Subcutaneous abdominal adipose tissue (tissue), 5 donors: ENCODE measurements around the gene LHFPL3.
"Not testable (repeated sequence)": the region's sequence is repeated elsewhere in the genome, so short reads cannot be mapped to it uniquely, and the experiment has no call there.

Experiments used
- H3K27ac ChIP-seq: one replicate; pipeline ENCODE4 v1.7.0; 2013; ENCODE audit warnings: low read depth, mild to moderate bottlenecking, inconsistent platforms, low read length, moderate library complexity
- H3K27me3 ChIP-seq, 5 donors: one replicate each; pipeline ENCODE4 v1.7.0; 2013; ENCODE audit warnings: low read length in 5 of 5, inconsistent platforms in 1 of 5; ENCODE audit not compliant: control insufficient read depth in 5 of 5, insufficient read depth in 4 of 5
- H3K36me3 ChIP-seq, 5 donors: one replicate each; pipeline ENCODE4 v1.7.0; 2013; ENCODE audit warnings: low read length in 5 of 5; ENCODE audit not compliant: control insufficient read depth in 5 of 5, insufficient read depth in 5 of 5
- H3K4me1 ChIP-seq, 5 donors: one replicate each; pipeline ENCODE4 v1.7.0; 2013; ENCODE audit warnings: low read length in 5 of 5, mild to moderate bottlenecking in 3 of 5, moderate library complexity in 1 of 5; ENCODE audit not compliant: control insufficient read depth in 5 of 5, insufficient read depth in 5 of 5
- H3K4me3 ChIP-seq, 5 donors: one replicate each; pipeline ENCODE4 v1.7.0; 2013; ENCODE audit warnings: low read length in 5 of 5, low read depth in 1 of 5
- H3K9ac ChIP-seq, 5 donors: one replicate each; pipeline ENCODE4 v1.7.0; 2013; ENCODE audit warnings: low read length in 5 of 5, mild to moderate bottlenecking in 4 of 5, moderate library complexity in 3 of 5
- H3K9me3 ChIP-seq, 5 donors: one replicate each; pipeline ENCODE4 v1.7.0; 2013; ENCODE audit warnings: low read length in 5 of 5; ENCODE audit not compliant: control insufficient read depth in 5 of 5
- donor health status: healthy.
- donor health status: healthy.
- donor health status: healthy.
- donor health status: healthy.
- donor health status: healthy.

The LHFPL3 gene

DNA sequence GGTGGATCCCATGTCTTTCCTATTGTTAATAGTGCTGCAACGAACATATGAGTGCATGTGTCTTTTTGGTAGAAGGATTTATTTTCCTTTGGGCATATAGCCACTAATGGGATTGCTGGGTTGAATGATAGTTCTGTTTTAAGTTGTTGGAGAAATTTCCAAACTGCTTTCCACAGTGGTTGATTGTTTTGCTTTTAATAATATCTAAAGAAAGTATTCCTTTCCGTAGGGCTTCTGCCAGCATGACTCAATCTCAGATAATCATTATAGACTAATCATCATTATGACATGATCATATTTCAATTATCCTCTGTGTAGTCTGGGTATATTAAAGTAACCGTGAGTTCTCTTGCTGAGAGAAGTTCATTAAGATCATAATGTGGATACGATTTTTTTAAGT lies 575.4 kb downstream of the LHFPL3 start:
- no peak overlapping the region for H3K9ac ChIP-seq
- H3K36me3 ChIP-seq = no peaks in the 10 kb centered on the region
- no peak overlapping the region for H3K27ac ChIP-seq
- H3K27me3 ChIP-seq = no peaks in the 10 kb centered on the region
- H3K4me3 ChIP-seq = no peak overlapping the region
- no peaks in the 10 kb centered on the region for H3K4me1 ChIP-seq
- H3K9me3 ChIP-seq = no peaks in the 10 kb centered on the region

DNA sequence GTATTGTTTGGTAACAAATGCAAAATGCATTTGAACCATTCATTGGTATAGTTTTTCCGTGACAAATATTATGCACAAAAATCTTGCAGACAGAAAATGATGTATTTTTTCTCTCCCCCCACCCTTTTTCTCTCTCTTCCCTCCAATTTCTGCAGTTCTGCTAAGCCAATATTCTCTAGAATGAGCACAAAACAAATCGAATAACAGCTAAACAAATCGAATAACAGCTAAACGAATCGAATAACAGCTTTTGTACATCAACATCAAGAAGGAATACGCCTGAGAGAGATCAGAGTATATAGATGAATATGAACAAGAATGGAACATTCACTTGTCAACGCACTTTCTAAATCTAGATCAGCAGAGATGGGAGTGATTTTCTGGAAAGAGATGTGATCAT lies 577.6 kb downstream of the LHFPL3 start:
- no peak overlapping the region for H3K4me3 ChIP-seq
- no peaks in the 10 kb centered on the region for H3K9me3 ChIP-seq
- no peak overlapping the region for H3K9ac ChIP-seq
- H3K4me1 ChIP-seq = no peaks in the 10 kb centered on the region
- H3K27ac ChIP-seq = no peak overlapping the region
- no peaks in the 10 kb centered on the region for H3K27me3 ChIP-seq
- no peaks in the 10 kb centered on the region for H3K36me3 ChIP-seq

GRCh38 chr7:104906556-104906955 lies 578.2 kb downstream of the LHFPL3 start:
- H3K9me3 ChIP-seq = no peaks in the 10 kb centered on the region
- no peaks in the 10 kb centered on the region for H3K36me3 ChIP-seq

GRCh38 chr7:104908636-104909035 lies 580.2 kb downstream of the LHFPL3 start:
- Histone ChIP-seq H3K4me3 (no peak overlapping the region), H3K9me3 (no peaks in the 10 kb centered on the region), H3K27ac (no peak overlapping the region), H3K9ac (no peak overlapping the region), H3K4me1 (no peaks in the 10 kb centered on the region), H3K27me3 (no peaks in the 10 kb centered on the region), H3K36me3 (no peaks in the 10 kb centered on the region)

More at GRCh38 chr7:104906556-104906955, 578.2 kb downstream of the LHFPL3 start:
- Histone ChIP-seq H3K4me1 (no peaks in the 10 kb centered on the region), H3K27me3 (no peaks in the 10 kb centered on the region), H3K9ac (no peak overlapping the region), H3K4me3 (no peak overlapping the region), H3K27ac (no peak overlapping the region)

GRCh38 chr7:104909096-104909495 lies 580.7 kb downstream of the LHFPL3 start:
- H3K27ac ChIP-seq = no peak overlapping the region
- no peaks in the 10 kb centered on the region for H3K4me1 ChIP-seq
- no peak overlapping the region for H3K4me3 ChIP-seq
- H3K9me3 ChIP-seq = no peaks in the 10 kb centered on the region
- H3K27me3 ChIP-seq = no peaks in the 10 kb centered on the region
- H3K9ac ChIP-seq = no peak overlapping the region
- no peaks in the 10 kb centered on the region for H3K36me3 ChIP-seq

DNA sequence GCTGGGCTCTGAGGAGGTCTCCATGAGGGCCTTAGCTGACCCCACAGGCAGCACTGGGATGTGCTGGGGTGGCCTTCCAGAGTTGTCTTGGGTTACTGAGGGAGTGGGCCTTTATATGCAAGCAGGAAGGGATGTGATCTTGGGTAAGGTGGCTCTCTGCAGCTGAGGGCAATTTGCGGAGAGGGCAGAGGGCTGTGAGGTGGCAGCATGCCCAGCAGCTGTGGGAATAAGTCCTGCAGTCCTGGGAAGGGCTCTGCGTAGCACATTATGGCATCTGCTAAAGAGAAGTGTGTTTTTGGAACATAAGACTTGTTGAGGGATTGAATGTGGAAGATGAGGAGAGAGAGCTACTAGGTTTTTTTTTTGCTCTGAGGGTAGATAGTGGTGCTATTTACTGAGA lies 586.0 kb downstream of the LHFPL3 start:
- no peaks in the 10 kb centered on the region for H3K9me3 ChIP-seq
- H3K9ac ChIP-seq = no peak overlapping the region
- no peaks in the 10 kb centered on the region for H3K27me3 ChIP-seq
- no peak overlapping the region for H3K4me3 ChIP-seq
- no peaks in the 10 kb centered on the region for H3K36me3 ChIP-seq
- H3K27ac ChIP-seq = no peak overlapping the region
- no peaks in the 10 kb centered on the region for H3K4me1 ChIP-seq

DNA sequence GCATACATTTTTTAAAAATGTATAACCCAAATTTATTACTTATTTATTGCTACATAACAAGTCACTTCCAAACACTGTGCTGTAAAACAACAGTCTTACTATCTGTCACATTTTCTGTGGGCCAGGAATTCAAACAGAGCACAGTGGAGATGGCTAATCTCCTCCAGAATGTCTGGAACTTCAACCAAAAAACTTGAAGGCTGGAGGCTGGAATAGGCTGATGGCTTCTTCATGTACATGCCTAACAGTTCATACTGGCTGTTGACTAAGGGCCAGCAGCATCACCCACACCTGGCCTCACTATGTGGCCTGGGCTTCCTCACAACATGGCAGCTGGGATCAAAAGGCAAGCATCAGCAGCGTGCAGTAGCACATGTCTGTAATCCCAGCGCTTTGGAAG lies 593.2 kb downstream of the LHFPL3 start:
- no peaks in the 10 kb centered on the region for H3K9me3 ChIP-seq
- H3K9ac ChIP-seq = no peak overlapping the region
- no peaks in the 10 kb centered on the region for H3K27me3 ChIP-seq
- H3K36me3 ChIP-seq = no peaks in the 10 kb centered on the region
- no peak overlapping the region for H3K27ac ChIP-seq
- H3K4me1 ChIP-seq = peaks cover 4 to 14% (median 13%) of the 10 kb centered on the region in 5 donors
- no peak overlapping the region for H3K4me3 ChIP-seq

- Histone ChIP-seq H3K9me3 (no peaks in the 10 kb centered on the region), H3K36me3 (no peaks in the 10 kb centered on the region), H3K27ac (peak overlapping the region; percentile 21), H3K4me3 (no peak overlapping the region), H3K27me3 (no peaks in the 10 kb centered on the region), H3K4me1 (peaks cover 4 to 14% (median 13%) of the 10 kb centered on the region in 5 donors), H3K9ac (peak overlapping the region in 1 of 5 donors; percentile 54)
Measured at GRCh38 chr7:104922182-104923009, 594.0 kb downstream of the LHFPL3 start.

GRCh38 chr7:104923010-104923421 lies 594.6 kb downstream of the LHFPL3 start:
- no peaks in the 10 kb centered on the region for H3K36me3 ChIP-seq
- no peaks in the 10 kb centered on the region for H3K9me3 ChIP-seq
- no peak overlapping the region for H3K4me3 ChIP-seq
- H3K9ac ChIP-seq = no peak overlapping the region
- H3K27me3 ChIP-seq = no peaks in the 10 kb centered on the region
- peak overlapping the region; percentile 21 for H3K27ac ChIP-seq
- peaks cover 4 to 14% (median 13%) of the 10 kb centered on the region in 5 donors for H3K4me1 ChIP-seq

DNA sequence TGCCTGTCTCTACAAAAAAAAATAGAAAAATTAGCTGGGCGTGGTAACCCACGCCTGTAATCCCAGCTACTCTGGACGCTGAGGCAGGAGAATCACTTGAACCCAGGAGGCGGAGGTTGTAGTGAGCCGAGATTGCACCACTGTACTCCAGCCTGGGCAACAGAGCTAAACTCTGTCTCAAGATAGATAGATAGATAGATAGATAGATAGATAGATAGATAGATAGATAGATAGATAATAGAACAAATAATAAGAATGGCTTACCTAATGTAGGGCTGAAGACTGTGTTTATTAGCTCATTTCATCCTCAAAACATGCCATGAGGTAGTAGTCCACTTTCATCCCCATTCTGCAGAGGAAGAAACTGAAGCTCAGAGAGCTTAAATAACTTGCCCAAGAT lies 597.8 kb downstream of the LHFPL3 start:
- H3K27me3 ChIP-seq, H3K36me3 ChIP-seq, H3K4me3 ChIP-seq, H3K27ac ChIP-seq, H3K9me3 ChIP-seq, H3K9ac ChIP-seq: not testable (repeated sequence)
- H3K4me1 ChIP-seq = peaks cover 4 to 22% (median 14%) of the 10 kb centered on the region in 5 donors
